H1 (cell line): ENCODE data around the gene TARDBP. TPM values are rescaled to one million over a fixed set of nuclear protein-coding genes. Genes with fewer than 3 reads are reported as not detected.

Experiments
- CTCF ChIA-PET: fragments of 300-600 bp; sonication (Branson Sonifier 250); formaldehyde crosslinking; loops from one replicate; lab custom pipeline; 2021; ENCODE audit not compliant: partially characterized antibody; lab: Charles Lee
- POLR2A ChIA-PET: fragments of 300-600 bp; sonication (Branson Sonifier 250); formaldehyde crosslinking; loops from one replicate; lab custom pipeline; 2021; ENCODE audit warnings: inconsistent platforms; ENCODE audit not compliant: partially characterized antibody; lab: Charles Lee
- DNase-seq, 2 experiments: peaks; one replicate each; pipeline versions ENCODE4 v3.0.0 to v3.0.0-alpha.2; 2010 to 2022; ENCODE audit warnings: low spot score in 2 of 2, low read depth in 1 of 2, mixed read lengths in 1 of 2
- FAIRE-seq: peaks from 2 replicates; lab custom pipeline; 2011; peaks lifted over from hg19 to GRCh38; lab: Jason Lieb, UNC
- H2AFZ ChIP-seq: 2 replicates; pipeline ENCODE4 v1.8.1; 2012; ENCODE audit warnings: low read length, inconsistent platforms
- H2AK5ac ChIP-seq: 2 replicates; pipeline ENCODE4 v1.6.1; 2013; ENCODE audit warnings: low read depth, low read length
- H2BK120ac ChIP-seq: replicated peaks from 2 replicates; pipeline ENCODE3; 2013; ENCODE audit warnings: low read depth, low read length, inconsistent platforms
- H2BK12ac ChIP-seq: 2 replicates; pipeline ENCODE4 v1.6.1; 2013; ENCODE audit warnings: low read depth, low read length
- H2BK15ac ChIP-seq: 2 replicates; pipeline ENCODE4 v1.6.1; 2013; ENCODE audit warnings: low read length
- H2BK20ac ChIP-seq: 2 replicates; pipeline ENCODE4 v1.6.1; 2013; ENCODE audit warnings: low read length
- H2BK5ac ChIP-seq: 2 replicates; pipeline ENCODE4 v1.6.1; 2013; ENCODE audit warnings: low read depth, low read length
- H3K14ac ChIP-seq: 2 replicates; pipeline ENCODE4 v1.6.1; 2013; ENCODE audit warnings: inconsistent platforms; ENCODE audit not compliant: insufficient read length
- H3K18ac ChIP-seq: 2 replicates; pipeline ENCODE4 v1.6.1; 2013; ENCODE audit warnings: low read length; ENCODE audit errors: extremely low read depth
- H3K23ac ChIP-seq: 2 replicates; pipeline ENCODE4 v1.6.1; 2013; ENCODE audit warnings: inconsistent platforms; ENCODE audit not compliant: insufficient read length
- H3K23me2 ChIP-seq: 2 replicates; pipeline ENCODE4 v1.6.1; 2013; ENCODE audit warnings: low read depth, low read length
- H3K27ac ChIP-seq: 2 replicates; pipeline ENCODE4 v1.6.1; 2011; ENCODE audit warnings: low read depth, low read length, inconsistent platforms
- H3K27me3 ChIP-seq, 4 experiments: replicated peaks in 1 of 4; 1 replicate in 1 of 4; 2 replicates in 3 of 4; pipeline versions ENCODE4 v1.6.1 to v1.8.1; 2011 to 2013; ENCODE audit warnings: low read length in 3 of 4, mild to moderate bottlenecking in 3 of 4, inconsistent platforms in 2 of 4, mixed read lengths in 2 of 4, moderate library complexity in 1 of 4; ENCODE audit not compliant: control insufficient read depth in 3 of 4, insufficient read depth in 3 of 4; ENCODE audit errors: extremely low read depth in 1 of 4
- H3K36me3 ChIP-seq, 4 experiments: 2 replicates each; pipeline versions ENCODE4 v1.6.1 to v1.8.1; 2011 to 2013; ENCODE audit warnings: mild to moderate bottlenecking in 4 of 4, low read length in 3 of 4, moderate library complexity in 2 of 4, control low read depth in 1 of 4, inconsistent platforms in 1 of 4; ENCODE audit not compliant: insufficient read depth in 4 of 4, control insufficient read depth in 2 of 4
- H3K4ac ChIP-seq: replicated peaks from 2 replicates; pipeline ENCODE3; 2013; ENCODE audit warnings: low read length, low read depth, mixed read lengths, inconsistent platforms; ENCODE audit not compliant: insufficient read length
- H3K4me1 ChIP-seq, 4 experiments: replicated peaks in 1 of 4; 1 replicate in 1 of 4; 2 replicates in 3 of 4; pipeline versions ENCODE4 v1.6.1 to v1.8.1; 2011 to 2013; ENCODE audit warnings: low read length in 3 of 4, inconsistent platforms in 2 of 4, mixed read lengths in 1 of 4; ENCODE audit not compliant: insufficient read depth in 4 of 4, control insufficient read depth in 3 of 4
- H3K4me2 ChIP-seq, 2 experiments: 2 replicates each; pipeline versions ENCODE4 v1.6.1 to v1.8.1; 2011 to 2013; ENCODE audit warnings: low read depth in 2 of 2, low read length in 2 of 2, control low read depth in 1 of 2, inconsistent platforms in 1 of 2, mild to moderate bottlenecking in 1 of 2; ENCODE audit not compliant: insufficient read depth in 1 of 2
- H3K4me3 ChIP-seq, 4 experiments: fragments of 200-600, 300-600 bp in 1 of 4; sonication (generic), shearing (Covaris generic), sonication (Bioruptor Twin) in 1 of 4; 2 replicates each; pipeline versions ENCODE4 v1.5.1 to v1.8.1; 2011 to 2016; ENCODE audit warnings: low read length in 4 of 4, low read depth in 3 of 4, control low read depth in 2 of 4, inconsistent platforms in 2 of 4, mild to moderate bottlenecking in 2 of 4, mixed read lengths in 1 of 4, moderate library complexity in 1 of 4; ENCODE audit not compliant: insufficient read depth in 2 of 4; ENCODE audit errors: extremely low read depth in 1 of 4
- H3K56ac ChIP-seq: replicated peaks from 2 replicates; pipeline ENCODE3; 2013; ENCODE audit warnings: low read depth, mild to moderate bottlenecking, mixed read lengths, low read length, inconsistent platforms; ENCODE audit not compliant: insufficient read length
- H3K79me1 ChIP-seq: 2 replicates; pipeline ENCODE4 v1.6.1; 2013; ENCODE audit warnings: low read depth, low read length, control low read depth
- H3K79me2 ChIP-seq, 2 experiments: 2 replicates each; pipeline versions ENCODE4 v1.6.1 to v1.8.1; 2012 to 2013; ENCODE audit warnings: low read length in 2 of 2, mild to moderate bottlenecking in 2 of 2, inconsistent platforms in 1 of 2; ENCODE audit not compliant: insufficient read depth in 2 of 2, control insufficient read depth in 1 of 2
- H3K9ac ChIP-seq, 4 experiments: replicated peaks in 1 of 4; 1 replicate in 1 of 4; 2 replicates in 3 of 4; pipeline versions ENCODE4 v1.6.1 to v1.8.1; 2011 to 2013; ENCODE audit warnings: low read depth in 3 of 4, low read length in 3 of 4, control low read depth in 2 of 4, mild to moderate bottlenecking in 2 of 4, moderate library complexity in 2 of 4, inconsistent platforms in 1 of 4; ENCODE audit errors: extremely low read depth in 1 of 4
- H3K9me3 ChIP-seq, 2 experiments: 2 replicates each; pipeline versions ENCODE4 v1.6.1 to v1.8.1; 2012 to 2013; ENCODE audit warnings: mild to moderate bottlenecking in 2 of 2, moderate library complexity in 2 of 2, control low read depth in 1 of 2, inconsistent platforms in 1 of 2, low read depth in 1 of 2, low read length in 1 of 2, mixed read lengths in 1 of 2; ENCODE audit not compliant: insufficient read depth in 2 of 2
- H4K20me1 ChIP-seq, 2 experiments: replicated peaks in 1 of 2; 2 replicates each; pipeline versions ENCODE3 to v1.8.1; 2011 to 2013; ENCODE audit warnings: inconsistent platforms in 2 of 2, low read length in 2 of 2, mild to moderate bottlenecking in 1 of 2; ENCODE audit not compliant: insufficient read depth in 2 of 2, control insufficient read depth in 1 of 2
- H4K5ac ChIP-seq: 2 replicates; pipeline ENCODE4 v1.6.1; 2013; ENCODE audit warnings: low read length, low read depth, mixed read lengths, inconsistent platforms; ENCODE audit not compliant: insufficient read length
- H4K8ac ChIP-seq: 2 replicates; pipeline ENCODE4 v1.8.0; 2013; ENCODE audit warnings: mild to moderate bottlenecking, moderate library complexity, low read length, inconsistent platforms; ENCODE audit not compliant: insufficient read depth; ENCODE audit errors: extremely low read depth
- H4K91ac ChIP-seq: replicated peaks from 2 replicates; pipeline ENCODE3; 2013; ENCODE audit warnings: low read length, mixed read lengths, inconsistent platforms; ENCODE audit not compliant: insufficient read length
- RFX5 ChIP-seq: IDR thresholded peaks from 2 replicates; pipeline ENCODE4 v1.6.1; 2011; ENCODE audit warnings: low read depth, low read length, improper control_type of control experiment, borderline replicate concordance
- TEAD4 ChIP-seq: IDR thresholded peaks from 2 replicates; pipeline ENCODE4 v1.6.1; 2012; ENCODE audit warnings: low read depth, low read length, inconsistent platforms, mixed read lengths
- WGBS, 2 experiments: shearing (Covaris generic) in 1 of 2; methylation state at CpG; one replicate each; pipeline versions ENCODE4 v1.1.6 to v1.1.7; 2013 to 2015; ENCODE audit warnings: low lambda C conversion rate in 2 of 2, mixed read lengths in 2 of 2, inconsistent platforms in 1 of 2, low coverage in 1 of 2, missing lambda C conversion rate in 1 of 2; ENCODE audit not compliant: insufficient replicate concordance in 2 of 2, insufficient coverage in 1 of 2, insufficient read length in 1 of 2; ENCODE audit errors: extremely low coverage in 1 of 2, missing lambda C conversion rate in 1 of 2; 5-methylcytosine and 5-hydroxymethylcytosine counted together
- polyA plus RNA-seq, 7 experiments: library from polyadenylated mRNA; depleted of rRNA in 3 of 7; stranded (reverse) in 5 of 7; unstranded in 2 of 7; fragments of >200 nt in 5 of 7; fragments of 200-250 nt in 2 of 7; gene quantifications; 1 replicate in 5 of 7; 2 replicates in 1 of 7; 4 replicates in 1 of 7; pipeline versions ENCODE4 v1.2.1 to v1.2.3, GENCODE V29; 2011 to 2013; ENCODE audit warnings: missing spikeins in 2 of 7, mixed read lengths in 2 of 7
- total RNA-seq: library from RNA; stranded (reverse); fragmentation: NEBNext Ultra II Directional; extraction: Animal tissue kit (Norgen Biotek cat#: 25700); gene quantifications from 2 replicates; pipeline ENCODE4 v1.2.1, GENCODE V29; 2021

The TARDBP gene
- total and polyA plus RNA-seq, 2 of the 8 experiments (the other 6 are each of a cell fraction or from before 2014, with no cell fraction given), result 144 to 240 TPM

DNA sequence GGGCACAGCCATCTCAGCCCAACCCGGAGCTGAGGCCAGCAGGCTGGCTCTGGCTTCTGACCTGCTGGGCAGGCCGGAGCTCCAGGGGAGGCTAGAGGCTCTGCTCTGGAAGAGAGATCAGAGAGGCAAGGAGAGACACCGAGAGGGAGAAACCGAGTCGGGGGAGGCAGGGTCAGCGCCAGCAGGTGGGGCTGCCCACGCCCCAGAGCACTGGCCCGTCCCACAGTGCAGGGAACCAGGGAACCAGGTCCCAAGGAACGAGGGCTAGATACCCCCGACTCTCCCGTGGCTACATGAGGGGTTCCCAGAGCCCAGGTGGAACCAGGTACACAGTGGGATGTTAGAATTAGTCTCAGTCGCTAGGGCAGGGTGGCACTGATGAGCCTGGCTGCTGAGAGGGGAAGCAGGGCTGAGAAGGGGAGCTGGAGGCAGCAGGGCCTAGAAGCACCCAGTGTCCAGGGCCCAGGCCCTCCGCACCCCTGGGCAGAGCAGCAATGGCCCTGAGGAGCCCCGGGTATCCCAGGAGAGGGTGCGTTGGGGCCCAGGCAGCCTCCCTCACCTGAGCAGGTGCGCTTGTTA lies 32.5 kb downstream of the TARDBP start:
- no peak overlapping the region for H2BK12ac ChIP-seq
- no peak overlapping the region for H4K5ac ChIP-seq
- FAIRE-seq (no peak), DNase-seq (no peak)
- H3K14ac ChIP-seq, result no peak overlapping the region
- no peaks in the 10 kb centered on the region for H3K79me1 ChIP-seq
- no peak overlapping the region for H2BK120ac ChIP-seq
- H4K8ac ChIP-seq, result 0 out of 2 replicates have a peak overlapping the region, but pooled peaks have one; percentile 52
- CTCF ChIA-PET, result interaction anchor here (2.0 to 14.5 kb wide), 2 partner anchors 7 to 16 kb away, joined by 7 to 168 read pairs; no protein-coding TSS in a partner anchor
- no peak overlapping the region for H3K27ac ChIP-seq
- POLR2A ChIA-PET, result interaction anchor here (0.5 to 2.6 kb wide), 8 partner anchors 10 to 33 kb away, joined by 3 to 9 read pairs (median 4); partner anchors contain the start of gene TARDBP
- no peaks in the 10 kb centered on the region for H3K27me3 ChIP-seq
- H3K79me2 ChIP-seq, result no peaks in the 10 kb centered on the region
- H3K23me2 ChIP-seq, result peaks cover 24% of the 10 kb centered on the region; the same call in 1 of the 2 replicates
- H3K9me3 ChIP-seq, result no peaks in the 10 kb centered on the region
- H3K4me3 ChIP-seq, result no peak overlapping the region
- no peak overlapping the region for H2BK15ac ChIP-seq
- no peak overlapping the region for H3K56ac ChIP-seq
- H3K23ac ChIP-seq, result no peak overlapping the region
- no peak overlapping the region for H2BK20ac ChIP-seq
- H4K91ac ChIP-seq, result no peak overlapping the region
- 0 out of 4 replicates have a peak overlapping the region, but pooled peaks have one; percentile 42 to 50 for H3K4me2 ChIP-seq
- H3K4me1 ChIP-seq, result peaks cover 0 to 10% (median 1%) of the 10 kb centered on the region in 4 experiments; a peak in 4 of 7 replicates
- no peak overlapping the region for H3K4ac ChIP-seq
- H3K36me3 ChIP-seq, result no peaks in the 10 kb centered on the region
- peak overlapping the region; percentile 71; the same call in 1 of the 2 replicates for H2AFZ ChIP-seq
- 84% methylated on average over 15 of the region's 16 CpGs; no CpG with 5 or more reads in 1 of the 2 experiments for WGBS, 2 experiments
- H3K9ac ChIP-seq, result no peak overlapping the region
- TF ChIP-seq RFX5 (no peak), TEAD4 (no peak)
- no peak overlapping the region for H3K18ac ChIP-seq
- H2AK5ac ChIP-seq, result no peak overlapping the region
- H2BK5ac ChIP-seq, result 0 out of 2 replicates have a peak overlapping the region, but pooled peaks have one; percentile 16
- H4K20me1 ChIP-seq, result peaks cover 0 to 8% of the 10 kb centered on the region in 2 experiments
